Ovary (tissue), 3 donors: Measurements from ENCODE around the gene CEP131.

Experiments used
- CTCF ChIP-seq, 3 donors: fragments of 450-650 bp in 2 of 3; fragments of 200-600 bp in 1 of 3; IDR thresholded peaks; one replicate each; pipeline versions ENCODE4 v1.5.1 to v1.8.0; 2016 to 2022; ENCODE audit warnings: antibody characterized with exemption in 3 of 3, mild to moderate bottlenecking in 1 of 3
- EP300 ChIP-seq: sonication (generic); formaldehyde crosslinking; IDR thresholded peaks from one replicate; pipeline ENCODE4 v1.6.1; 2017; ENCODE audit warnings: antibody characterized with exemption
- POLR2A ChIP-seq: fragments of 450-650 bp; IDR thresholded peaks from one replicate; pipeline ENCODE4 v1.6.1; 2017; ENCODE audit warnings: antibody characterized with exemption, mild to moderate bottlenecking, moderate library complexity
- donor health status: DM: no; HTN: no; CAD: no.

- TF ChIP-seq CTCF (IDR thresholded peaks at IDR 0.05), result no peak
- TF ChIP-seq POLR2A, result no peak
- TF ChIP-seq EP300, result no peak
These were observed 61.2 kb downstream of the CEP131 start for GRCh38 chr17:81161536-81161935.
